Placental epithelial cell (primary cell): ENCODE measurements around the gene CD200R1. TPM values are rescaled to one million over a fixed set of nuclear protein-coding genes. Genes with fewer than 3 reads are reported as not detected.

ENCODE experiments used
- total RNA-seq: library from RNA; depleted of rRNA; stranded (reverse); fragments of >200 nt; gene quantifications from 2 replicates; pipeline ENCODE4 v1.2.3, GENCODE V29; 2012

Gene CD200R1, protein sequence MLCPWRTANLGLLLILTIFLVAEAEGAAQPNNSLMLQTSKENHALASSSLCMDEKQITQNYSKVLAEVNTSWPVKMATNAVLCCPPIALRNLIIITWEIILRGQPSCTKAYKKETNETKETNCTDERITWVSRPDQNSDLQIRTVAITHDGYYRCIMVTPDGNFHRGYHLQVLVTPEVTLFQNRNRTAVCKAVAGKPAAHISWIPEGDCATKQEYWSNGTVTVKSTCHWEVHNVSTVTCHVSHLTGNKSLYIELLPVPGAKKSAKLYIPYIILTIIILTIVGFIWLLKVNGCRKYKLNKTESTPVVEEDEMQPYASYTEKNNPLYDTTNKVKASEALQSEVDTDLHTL
- 0.39 and 2.5 TPM in 2 replicates for total RNA-seq

DNA sequence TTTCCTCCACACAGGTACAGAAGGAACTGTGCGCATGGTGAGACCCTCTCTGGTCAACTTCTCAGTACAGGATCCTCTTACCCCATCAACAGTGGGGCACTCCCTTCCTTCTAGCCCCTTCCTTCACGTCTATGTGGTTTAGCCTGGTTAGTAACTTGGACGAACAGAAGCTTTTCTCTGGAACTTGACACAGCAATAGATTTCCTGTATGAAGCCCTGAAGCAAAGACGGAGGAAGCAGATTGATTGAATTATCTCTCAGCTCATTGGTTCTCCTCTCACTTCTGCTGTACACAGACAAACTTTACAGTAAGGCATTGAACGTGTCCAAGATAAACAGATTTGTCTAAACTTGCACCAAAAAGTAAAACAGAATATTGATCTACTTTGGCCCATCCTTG, at the start of gene CD200R1:
TSS of gene CD200R1 (minus strand) at position 210 of the 400 bp plus-strand sequence. CDS start 246 bp downstream, outside the sequence.

DNA sequence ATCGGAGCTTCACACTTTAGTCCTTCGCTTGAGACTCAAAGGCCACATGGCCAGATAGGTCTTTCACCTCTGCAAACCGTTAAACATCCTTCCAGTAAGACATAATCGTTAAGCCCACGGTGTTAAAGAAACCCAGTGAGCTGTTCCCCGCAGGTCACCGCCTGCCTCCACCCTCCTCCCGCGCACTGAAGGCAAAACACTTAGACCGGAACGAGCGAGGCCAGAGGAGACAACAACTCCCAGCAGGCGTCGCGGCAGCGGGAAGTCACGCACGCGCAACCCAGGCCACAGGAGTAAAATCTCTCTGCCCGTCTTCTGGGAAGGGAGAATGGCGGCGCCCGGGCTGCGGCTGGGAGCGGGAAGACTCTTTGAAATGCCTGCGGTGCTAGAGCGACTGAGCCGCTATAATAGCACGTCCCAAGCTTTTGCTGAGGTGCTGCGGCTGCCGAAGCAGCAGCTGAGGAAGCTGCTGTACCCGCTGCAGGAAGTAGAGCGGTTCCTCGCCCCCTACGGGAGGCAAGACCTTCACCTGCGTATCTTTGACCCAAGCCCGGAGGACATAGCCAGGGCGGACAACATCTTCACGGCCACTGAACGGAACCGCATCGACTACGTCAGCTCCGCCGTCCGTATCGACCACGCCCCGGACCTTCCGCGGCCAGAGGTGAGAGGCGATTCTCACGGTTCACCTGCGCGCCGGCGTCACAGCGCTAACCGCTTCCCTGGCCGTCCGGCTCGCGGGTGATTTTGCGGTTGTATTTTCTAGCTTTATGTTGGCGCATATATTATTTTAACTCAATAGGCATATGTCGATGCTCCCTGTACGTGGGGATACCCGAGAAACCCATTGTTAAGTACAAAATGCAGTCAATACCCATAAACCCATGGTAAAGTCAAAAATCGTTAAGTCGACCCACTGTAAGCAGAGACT, 16.0 kb upstream of the CD200R1 start, which contains the start of gene GTPBP8:
TSS of gene GTPBP8 (plus strand) at position 313 of the 931 bp plus-strand sequence. CDS start at position 329, 16 bp downstream.

Other genes starting within 250 kb of the CD200R1 start
- not detected in 2 replicates for gene CD200R1L, start 128.2 kb downstream of the CD200R1 start, total RNA-seq
- gene GTPBP8, start 15.9 kb upstream of the CD200R1 start, total RNA-seq, result 27.1 and 50.6 TPM in 2 replicates
- 5.2 and 15.7 TPM in 2 replicates for gene BOC, start 236.5 kb upstream of the CD200R1 start, total RNA-seq